Heart left ventricle (tissue), 13 donors: ENCODE measurements around the gene CYB561.

Experiments
- POLR2A ChIP-seq, 2 donors: fragments of 450-650 bp; IDR thresholded peaks; one replicate each; pipeline ENCODE4 v1.6.1; 2017; ENCODE audit warnings: antibody characterized with exemption in 2 of 2, mild to moderate bottlenecking in 2 of 2, moderate library complexity in 2 of 2
- TF ChIP-seq, protein P1 (sequence below), 12 donors: fragments of 200-600 bp; sonication (generic) in 4 of 12; IDR thresholded peaks; one replicate each; pipeline versions ENCODE4 v1.5.0 to v1.8.0; 2018 to 2022; ENCODE audit warnings: antibody characterized with exemption in 12 of 12, mild to moderate bottlenecking in 5 of 12
- donor health status: ischemic (EF 13 %, LVEDD 7.1; RV severe dilation, severe dysfunction).
- donor health status: DM: no; HTN: yes; CAD: no.
- donor health status: DM: no; HTN: no; CAD: no.
- donor health status: ischemic (EF 25% LVEDD 6.9; RV normal size, moderate dysfunction).
- donor health status: ischemic (EF 25% LVEDD 5.7; RV mildly dilated, moderate dysfunction).
- donor health status: ischemic (EF 35%, LVEDD 5.7; RV mildly dilated, moderate dysfunction).
- donor health status: nonischemic (EF 11% LVEDD 7.7; RV severe dilation, severe dysfunction).
- donor health status: DM: yes; HTN: yes; CAD: no.
- donor health status: PGD.
- donor health status: ischemic (EF 29% LVEDD 5.4; RV normal size, mild dysfunction).
- donor health status: nonischemic (EF 23%, LVEDD 6.1; RV moderate dilation, normal function).

DNA sequence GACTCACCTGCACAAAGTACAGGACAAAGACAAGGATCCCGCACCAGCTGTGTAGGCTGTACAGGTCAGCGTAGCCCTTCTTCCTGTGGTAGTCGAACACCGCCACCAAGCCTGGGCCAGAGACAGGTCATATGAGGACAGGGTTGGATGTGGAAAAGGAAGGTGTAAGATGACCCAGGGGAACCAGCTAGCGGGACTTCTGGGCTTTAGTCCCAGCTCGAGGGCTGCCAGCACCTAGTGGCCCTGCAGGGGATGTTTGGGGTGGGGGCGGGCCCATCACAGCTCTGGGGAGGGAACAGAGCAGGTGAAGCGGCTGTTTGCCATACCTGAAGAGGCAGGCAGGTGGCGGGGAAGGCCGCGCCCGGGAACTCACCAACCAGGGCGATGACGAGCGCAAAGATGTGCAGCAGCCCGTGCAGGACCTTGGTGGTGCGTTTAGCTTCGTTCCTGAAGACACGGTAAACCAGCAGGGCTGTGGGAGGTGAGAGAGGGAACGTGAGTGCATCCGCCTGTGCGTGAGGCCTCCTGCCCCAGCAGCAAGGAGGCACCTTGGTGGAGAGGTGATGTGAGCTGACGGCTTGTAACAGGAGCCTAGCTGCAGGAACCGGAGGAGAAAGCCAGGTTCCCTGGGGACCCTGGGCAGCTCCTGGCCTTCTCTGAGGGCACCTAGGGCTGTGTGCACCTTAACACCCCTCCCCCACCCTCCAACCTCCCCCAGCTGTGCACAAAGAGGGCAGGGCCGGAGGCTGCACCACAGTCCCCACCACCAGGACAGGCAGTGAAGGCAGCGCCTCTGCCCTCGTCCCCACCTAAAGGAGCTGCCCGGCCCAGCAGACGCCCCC lies 10.2 kb downstream of the CYB561 start:
- TF ChIP-seq, protein P1, sequence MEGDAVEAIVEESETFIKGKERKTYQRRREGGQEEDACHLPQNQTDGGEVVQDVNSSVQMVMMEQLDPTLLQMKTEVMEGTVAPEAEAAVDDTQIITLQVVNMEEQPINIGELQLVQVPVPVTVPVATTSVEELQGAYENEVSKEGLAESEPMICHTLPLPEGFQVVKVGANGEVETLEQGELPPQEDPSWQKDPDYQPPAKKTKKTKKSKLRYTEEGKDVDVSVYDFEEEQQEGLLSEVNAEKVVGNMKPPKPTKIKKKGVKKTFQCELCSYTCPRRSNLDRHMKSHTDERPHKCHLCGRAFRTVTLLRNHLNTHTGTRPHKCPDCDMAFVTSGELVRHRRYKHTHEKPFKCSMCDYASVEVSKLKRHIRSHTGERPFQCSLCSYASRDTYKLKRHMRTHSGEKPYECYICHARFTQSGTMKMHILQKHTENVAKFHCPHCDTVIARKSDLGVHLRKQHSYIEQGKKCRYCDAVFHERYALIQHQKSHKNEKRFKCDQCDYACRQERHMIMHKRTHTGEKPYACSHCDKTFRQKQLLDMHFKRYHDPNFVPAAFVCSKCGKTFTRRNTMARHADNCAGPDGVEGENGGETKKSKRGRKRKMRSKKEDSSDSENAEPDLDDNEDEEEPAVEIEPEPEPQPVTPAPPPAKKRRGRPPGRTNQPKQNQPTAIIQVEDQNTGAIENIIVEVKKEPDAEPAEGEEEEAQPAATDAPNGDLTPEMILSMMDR (IDR thresholded peaks at IDR 0.05), result no peak
- TF ChIP-seq POLR2A (IDR thresholded peaks at IDR 0.05), result no peak
